GDM1 (cell line): ENCODE measurements around the gene CAPN8.

ENCODE experiments used
- DNase-seq: peaks from one replicate; lab custom pipeline; 2025; lab: John Stamatoyannopoulos, UW

Gene CAPN8

GRCh38 chr1:223702735-223703667, 37.5 kb upstream of the CAPN8 start:
- no peak for DNase-seq

- DNase-seq, result peak; percentile 29
Observed at GRCh38 chr1:223700942-223701637, 35.6 kb upstream of the CAPN8 start.

GRCh38 chr1:223700388-223700918, 35.0 kb upstream of the CAPN8 start:
- DNase-seq, result no peak

GRCh38 chr1:223695941-223696340, 30.4 kb upstream of the CAPN8 start:
- no peak for DNase-seq

- no peak for DNase-seq
Observed at GRCh38 chr1:223695014-223695548, 29.6 kb upstream of the CAPN8 start.

GRCh38 chr1:223691121-223691520, 25.6 kb upstream of the CAPN8 start:
- DNase-seq, result no peak

- no peak for DNase-seq
Observed at GRCh38 chr1:223684488-223684792, 18.9 kb upstream of the CAPN8 start.

GRCh38 chr1:223683586-223684487, 18.3 kb upstream of the CAPN8 start:
- DNase-seq, result no peak

- DNase-seq, result no peak
Observed at GRCh38 chr1:223682502-223682901, 17.0 kb upstream of the CAPN8 start.

GRCh38 chr1:223680188-223680587, 14.7 kb upstream of the CAPN8 start:
- DNase-seq, result no peak

GRCh38 chr1:223678841-223679240, 13.3 kb upstream of the CAPN8 start:
- DNase-seq, result no peak

GRCh38 chr1:223674119-223674890, 8.8 kb upstream of the CAPN8 start:
- no peak for DNase-seq

GRCh38 chr1:223670458-223671159, 5.1 kb upstream of the CAPN8 start:
- no peak for DNase-seq

GRCh38 chr1:223669003-223669795, 3.7 kb upstream of the CAPN8 start:
- no peak for DNase-seq

- DNase-seq, result no peak
Observed at GRCh38 chr1:223667484-223668182, 2.1 kb upstream of the CAPN8 start.

GRCh38 chr1:223664106-223664505, 1.4 kb downstream of the CAPN8 start:
- DNase-seq, result no peak

- no peak for DNase-seq
Observed at GRCh38 chr1:223662943-223663342, 2.6 kb downstream of the CAPN8 start.

GRCh38 chr1:223659711-223660110, 5.8 kb downstream of the CAPN8 start:
- no peak for DNase-seq

- DNase-seq, result no peak
Observed at GRCh38 chr1:223657978-223658377, 7.5 kb downstream of the CAPN8 start.
